DND-41 (cell line): ENCODE results near the gene PUM2.

ENCODE experiments used
- ATAC-seq: fragments of 200-7000 bp; cut with Tn5 transposase; 3 replicates; pipeline ENCODE4 v1.9.1; 2021; ENCODE audit warnings: low read depth; ENCODE audit not compliant: insufficient read depth
- DNase-seq: peaks from one replicate; pipeline ENCODE4 v3.0.0-alpha.2; 2020
- H2AFZ ChIP-seq: 2 replicates; pipeline ENCODE4 v1.6.0; 2012; ENCODE audit warnings: low read depth, low read length
- H3K27ac ChIP-seq: 2 replicates; pipeline ENCODE4 v1.5.1; 2012; ENCODE audit warnings: low read length, inconsistent platforms
- H3K27me3 ChIP-seq: fragments of 200-600 bp; sonication (generic); 2 replicates; pipeline ENCODE4 v1.6.0; 2012; ENCODE audit warnings: low read length, mild to moderate bottlenecking, inconsistent platforms; ENCODE audit not compliant: insufficient read depth, poor library complexity
- H3K36me3 ChIP-seq: 2 replicates; pipeline ENCODE4 v1.5.1; 2012; ENCODE audit warnings: low read length, inconsistent platforms; ENCODE audit not compliant: insufficient read depth
- H3K4me1 ChIP-seq: 2 replicates; pipeline ENCODE4 v1.5.1; 2012; ENCODE audit warnings: mild to moderate bottlenecking, low read length; ENCODE audit not compliant: insufficient read depth
- H3K4me2 ChIP-seq: 2 replicates; pipeline ENCODE4 v1.6.0; 2012; ENCODE audit warnings: mild to moderate bottlenecking, moderate library complexity, low read length, inconsistent platforms; ENCODE audit not compliant: insufficient read depth
- H3K4me3 ChIP-seq, 2 experiments: fragments of 200-600 bp in 1 of 2; shearing (Covaris generic) in 1 of 2; 2 replicates each; pipeline ENCODE4 v1.5.1; 2012 to 2016; ENCODE audit warnings: inconsistent platforms in 2 of 2, low read length in 2 of 2, mild to moderate bottlenecking in 2 of 2, low read depth in 1 of 2, moderate library complexity in 1 of 2
- H3K79me2 ChIP-seq: 2 replicates; pipeline ENCODE4 v1.6.0; 2012; ENCODE audit warnings: low read length, inconsistent platforms; ENCODE audit not compliant: insufficient read depth
- H3K9ac ChIP-seq: 2 replicates; pipeline ENCODE4 v1.6.0; 2012; ENCODE audit warnings: low read depth, mild to moderate bottlenecking, inconsistent platforms, low read length, moderate library complexity
- H3K9me3 ChIP-seq: 2 replicates; pipeline ENCODE4 v1.5.1; 2012; ENCODE audit warnings: low read length, moderate library complexity, mild to moderate bottlenecking, inconsistent platforms; ENCODE audit not compliant: insufficient read depth, severe bottlenecking
- H4K20me1 ChIP-seq: 2 replicates; pipeline ENCODE4 v1.6.0; 2012; ENCODE audit warnings: low read length; ENCODE audit not compliant: insufficient read depth
- CTCF ChIP-seq: IDR thresholded peaks from 2 replicates; pipeline ENCODE4 v1.5.1; 2012; ENCODE audit warnings: borderline replicate concordance, low read length, moderate library complexity, mild to moderate bottlenecking; ENCODE audit not compliant: poor library complexity, severe bottlenecking; ENCODE audit errors: extremely low read depth
- EZH2 ChIP-seq: IDR thresholded peaks from 3 replicates; pipeline ENCODE4 v1.6.1; 2012; ENCODE audit warnings: borderline replicate concordance, low read depth, mild to moderate bottlenecking, moderate library complexity, low read length, inconsistent platforms; ENCODE audit not compliant: severe bottlenecking

PUM2 gene

GRCh38 chr2:20382965-20383810 lies 32.5 kb upstream of the PUM2 start:
- no peaks in the 10 kb centered on the region for H4K20me1 ChIP-seq
- ATAC-seq = no peak
- H3K4me2 ChIP-seq = no peak overlapping the region

GRCh38 chr2:20381457-20381856 lies 30.8 kb upstream of the PUM2 start:
- ATAC-seq (no peak), DNase-seq (no peak)
- no peak overlapping the region for H3K9ac ChIP-seq
- TF ChIP-seq CTCF = no peak
- no peak for TF ChIP-seq EZH2
- no peak overlapping the region for H3K4me2 ChIP-seq
- H3K79me2 ChIP-seq = no peaks in the 10 kb centered on the region
- no peaks in the 10 kb centered on the region for H3K9me3 ChIP-seq
- no peak overlapping the region for H2AFZ ChIP-seq
- no peaks in the 10 kb centered on the region for H3K4me1 ChIP-seq
- no peak overlapping the region for H3K4me3 ChIP-seq
- H4K20me1 ChIP-seq = no peaks in the 10 kb centered on the region
- H3K36me3 ChIP-seq = no peaks in the 10 kb centered on the region
- H3K27me3 ChIP-seq = no peaks in the 10 kb centered on the region
- no peak overlapping the region for H3K27ac ChIP-seq

More at GRCh38 chr2:20382965-20383810, 32.5 kb upstream of the PUM2 start:
- Histone ChIP-seq H3K4me1 (no peaks in the 10 kb centered on the region), H3K27me3 (no peaks in the 10 kb centered on the region), H3K36me3 (no peaks in the 10 kb centered on the region), H2AFZ (no peak overlapping the region), H3K9ac (no peak overlapping the region), H3K27ac (no peak overlapping the region), H3K9me3 (no peaks in the 10 kb centered on the region), H3K4me3 (no peak overlapping the region), H3K79me2 (no peaks in the 10 kb centered on the region)
- DNase-seq = no peak
- TF ChIP-seq EZH2 = no peak
- no peak for TF ChIP-seq CTCF

GRCh38 chr2:20378891-20379519 lies 28.4 kb upstream of the PUM2 start:
- Histone ChIP-seq H3K9ac (no peak overlapping the region), H3K9me3 (no peaks in the 10 kb centered on the region), H3K27ac (no peak overlapping the region), H3K36me3 (no peaks in the 10 kb centered on the region), H3K4me1 (no peaks in the 10 kb centered on the region), H3K4me2 (no peak overlapping the region), H3K27me3 (peaks cover 6% of the 10 kb centered on the region), H2AFZ (no peak overlapping the region), H4K20me1 (no peaks in the 10 kb centered on the region; the same call in 1 of the 2 replicates), H3K79me2 (no peaks in the 10 kb centered on the region), H3K4me3 (no peak overlapping the region)
- no peak for ATAC-seq
- no peak for DNase-seq
- TF ChIP-seq CTCF (no peak), EZH2 (no peak)
